ENCODE results near the gene SEMA4D. TPM values are rescaled to one million over a fixed set of nuclear protein-coding genes. Genes with fewer than 3 reads are reported as not detected.

The SEMA4D gene
- total and polyA plus RNA-seq, 2 of the 13 experiments (the other 11 are each of a cell fraction or from before 2014, with no cell fraction given): 0.13 to 0.16 TPM

- Histone ChIP-seq H3K27me3 (ENCODE audit: control insufficient read depth in 1 of 2, insufficient read depth in 2 of 2, low read length in 2 of 2) (peaks cover 1 to 24% of the 10 kb centered on the region in 2 experiments; a peak in 1 of 5 replicates), H3K4me2 (ENCODE audit: low read depth, low read length) (no peak overlapping the region), H4K20me1 (ENCODE audit: insufficient read depth, low read length) (no peaks in the 10 kb centered on the region), H3K79me2 (ENCODE audit: insufficient read depth, low read length) (no peaks in the 10 kb centered on the region), H3K36me3 (replicated peaks in 1 of 2; ENCODE audit: control insufficient read depth in 1 of 2, insufficient read depth in 2 of 2, low read length in 2 of 2) (no peaks in the 10 kb centered on the region), H3K9ac (ENCODE audit: insufficient read depth, low read depth, low read length) (no peak overlapping the region), H3K9me3 (ENCODE audit: low read length) (no peaks in the 10 kb centered on the region), H3K4me3 (replicated peaks in 1 of 3; ENCODE audit: insufficient read depth in 1 of 3, low read depth in 2 of 3, low read length in 3 of 3) (no peak overlapping the region), H3K27ac (ENCODE audit: extremely low read length, insufficient read depth, low read length) (no peak overlapping the region), H3K4me1 (ENCODE audit: insufficient read depth, low read length) (no peaks in the 10 kb centered on the region), H2AFZ (ENCODE audit: low read length) (no peak overlapping the region)
- no peak for TF ChIP-seq BORCS8-MEF2B (CRISPR knock-in tag; IDR thresholded peaks at IDR 0.05)
- peak; percentile 77 for TF ChIP-seq RFX5 (IDR thresholded peaks at IDR 0.05; ENCODE audit: low read depth, low read length)
- CTCF ChIA-PET (ENCODE audit: low intra/inter-chr PET ratio, low total read pairs): no interaction called here
- BruUV-seq (replicated peaks): no TSS peak
- 55% methylated on average over 13 of the region's 13 CpGs for WGBS (ENCODE audit: low lambda C conversion rate)
- in situ Hi-C loops (cut with HindIII; ENCODE audit: extremely low pct_ligation_motif_present, low pct_unique_long_range_greater_than_20kb): no loop called here
- POLR2A ChIA-PET: no interaction called here
- no peak for FAIRE-seq
- intact Hi-C loops (cut with micrococcal nuclease; ENCODE audit: unreplicated experiment): no loop called here
- ATAC-seq: no peak
- no peak for DNase-seq (ENCODE audit: low spot score)
Observed at GRCh38 chr9:89489548-89490530, 8.1 kb downstream of the SEMA4D start.

DNA sequence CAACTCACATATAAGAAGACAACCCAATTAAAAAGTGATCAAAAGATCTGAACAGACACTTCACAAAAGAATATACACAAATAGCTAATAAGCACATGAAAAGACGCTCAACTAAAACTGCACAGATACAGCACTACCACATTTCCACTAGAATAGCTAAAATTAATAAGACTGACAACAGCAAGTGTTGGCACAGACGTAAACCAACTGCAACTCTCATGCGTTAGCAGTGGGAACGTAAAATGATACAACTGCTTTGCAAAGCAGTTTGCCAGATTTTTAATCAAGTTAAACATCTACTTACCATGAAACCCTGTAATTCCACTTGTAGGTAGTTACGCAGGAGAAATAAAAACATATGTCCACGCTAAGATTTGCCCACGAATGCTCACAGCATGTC is 9.0 kb downstream of the SEMA4D start:
- intact Hi-C loops (cut with micrococcal nuclease; ENCODE audit: unreplicated experiment): no loop called here
- BruUV-seq (replicated peaks): no TSS peak
- ATAC-seq: no peak
- Histone ChIP-seq H3K79me2 (ENCODE audit: insufficient read depth, low read length) (no peaks in the 10 kb centered on the region), H3K36me3 (replicated peaks in 1 of 2; ENCODE audit: control insufficient read depth in 1 of 2, insufficient read depth in 2 of 2, low read length in 2 of 2) (no peaks in the 10 kb centered on the region), H3K27me3 (ENCODE audit: control insufficient read depth in 1 of 2, insufficient read depth in 2 of 2, low read length in 2 of 2) (peaks cover 1 to 20% of the 10 kb centered on the region in 2 experiments; a peak in 1 of 5 replicates), H3K4me1 (ENCODE audit: insufficient read depth, low read length) (no peaks in the 10 kb centered on the region), H3K27ac (ENCODE audit: extremely low read length, insufficient read depth, low read length) (no peak overlapping the region), H3K4me2 (ENCODE audit: low read depth, low read length) (no peak overlapping the region), H3K4me3 (replicated peaks in 1 of 3; ENCODE audit: insufficient read depth in 1 of 3, low read depth in 2 of 3, low read length in 3 of 3) (no peak overlapping the region), H3K9me3 (ENCODE audit: low read length) (no peaks in the 10 kb centered on the region), H2AFZ (ENCODE audit: low read length) (no peak overlapping the region), H4K20me1 (ENCODE audit: insufficient read depth, low read length) (no peaks in the 10 kb centered on the region), H3K9ac (ENCODE audit: insufficient read depth, low read depth, low read length) (no peak overlapping the region)
- TF ChIP-seq KMT2A (CRISPR knock-in tag; IDR thresholded peaks at IDR 0.05): no peak
- no peak for TF ChIP-seq HHEX (CRISPR knock-in tag; IDR thresholded peaks at IDR 0.05)
- TF ChIP-seq ATAD3A (CRISPR knock-in tag; IDR thresholded peaks at IDR 0.05): no peak
- TF ChIP-seq ZNF788 (CRISPR knock-in tag; IDR thresholded peaks at IDR 0.05; ENCODE audit: borderline replicate concordance): no peak
- no peak for TF ChIP-seq MLLT10 (CRISPR knock-in tag; IDR thresholded peaks at IDR 0.05)
- no peak for TF ChIP-seq ISX (CRISPR knock-in tag; conservative IDR thresholded peaks at IDR 0.05)
- TF ChIP-seq ZSCAN22 (CRISPR knock-in tag; IDR thresholded peaks at IDR 0.05): no peak
- no peak for DNase-seq (ENCODE audit: low spot score)
- ChIA-PET CTCF (ENCODE audit: low intra/inter-chr PET ratio, low total read pairs) (no interaction called here), POLR2A (no interaction called here)
- in situ Hi-C loops (cut with HindIII; ENCODE audit: extremely low pct_ligation_motif_present, low pct_unique_long_range_greater_than_20kb): no loop called here
- 64% methylated on average over 7 of the region's 7 CpGs for WGBS (ENCODE audit: low lambda C conversion rate)
- FAIRE-seq: no peak
